IPS-15b (cell line): ENCODE measurements around the gene NT5C1B.
"Not testable (repeated sequence)": the region's sequence is repeated elsewhere in the genome, so short reads cannot be mapped to it uniquely, and the experiment has no call there.

ENCODE experiments used
- H3K27me3 ChIP-seq: one replicate; pipeline ENCODE4 v1.6.1; 2013; ENCODE audit warnings: low read length; ENCODE audit not compliant: control insufficient read depth, insufficient read depth
- H3K36me3 ChIP-seq: one replicate; pipeline ENCODE4 v1.6.1; 2013; ENCODE audit warnings: low read length; ENCODE audit not compliant: control insufficient read depth, insufficient read depth
- H3K4me1 ChIP-seq: one replicate; pipeline ENCODE4 v1.6.1; 2013; ENCODE audit warnings: mild to moderate bottlenecking, low read length; ENCODE audit not compliant: control insufficient read depth, insufficient read depth
- H3K4me3 ChIP-seq: one replicate; pipeline ENCODE4 v1.5.1; 2013; ENCODE audit warnings: low read depth, low read length
- H3K9ac ChIP-seq: one replicate; pipeline ENCODE4 v1.6.1; 2013; ENCODE audit warnings: low read depth, mild to moderate bottlenecking, low read length
- H3K9me3 ChIP-seq: one replicate; pipeline ENCODE4 v1.6.1; 2013; ENCODE audit warnings: mild to moderate bottlenecking, low read length; ENCODE audit not compliant: control insufficient read depth, insufficient read depth

Gene NT5C1B

GRCh38 chr2:18589354-18589753 is at the start of gene NT5C1B:
Gene NT5C1B, minus strand, starts transcription at chr2:18589569. Its CDS starts 101 bp downstream, at chr2:18589468.
- Histone ChIP-seq H3K9me3 (no peaks in the 10 kb centered on the region), H3K9ac (no peak within 1 kb of the TSS), H3K4me1 (no peaks in the 10 kb centered on the region), H3K27me3 (no peaks in the 10 kb centered on the region), H3K36me3 (no peaks in the 10 kb centered on the region), H3K4me3 (no peak within 1 kb of the TSS)

GRCh38 chr2:18637196-18637595 is 47.8 kb upstream of the NT5C1B start:
- no peaks in the 10 kb centered on the region for H3K4me1 ChIP-seq
- no peaks in the 10 kb centered on the region for H3K27me3 ChIP-seq
- H3K9ac ChIP-seq, result no peak overlapping the region
- H3K36me3 ChIP-seq, result no peaks in the 10 kb centered on the region
- no peak overlapping the region for H3K4me3 ChIP-seq
- no peaks in the 10 kb centered on the region for H3K9me3 ChIP-seq

- not testable (repeated sequence) for H3K9me3 ChIP-seq, H3K9ac ChIP-seq, H3K27me3 ChIP-seq, H3K4me3 ChIP-seq, H3K4me1 ChIP-seq, H3K36me3 ChIP-seq
Measured at GRCh38 chr2:18632699-18633098, 43.3 kb upstream of the NT5C1B start.

DNA sequence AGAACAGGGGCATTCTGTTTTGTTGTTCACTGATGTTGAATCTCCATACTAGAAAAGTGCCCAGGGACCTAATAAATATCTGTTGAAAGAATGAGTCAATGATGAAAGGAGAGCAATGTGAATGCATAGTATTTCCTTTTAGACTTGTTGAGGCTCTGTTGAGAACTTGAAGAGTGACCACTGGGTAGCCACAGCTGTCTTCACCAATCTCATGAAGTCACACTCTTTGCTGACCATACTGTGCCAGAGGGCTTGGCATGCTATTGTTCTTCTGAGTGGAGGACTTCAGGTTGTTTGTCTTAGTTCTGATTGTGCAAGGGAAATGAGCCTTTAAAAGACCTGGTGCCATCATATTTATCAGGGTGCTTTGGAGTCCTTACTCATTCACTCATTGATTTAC is 41.6 kb upstream of the NT5C1B start:
- H3K27me3 ChIP-seq, result no peaks in the 10 kb centered on the region
- no peak overlapping the region for H3K4me3 ChIP-seq
- H3K9ac ChIP-seq, result no peak overlapping the region
- H3K36me3 ChIP-seq, result no peaks in the 10 kb centered on the region
- no peaks in the 10 kb centered on the region for H3K4me1 ChIP-seq
- no peaks in the 10 kb centered on the region for H3K9me3 ChIP-seq

GRCh38 chr2:18630541-18630940 is 41.2 kb upstream of the NT5C1B start:
- Histone ChIP-seq H3K4me1 (no peaks in the 10 kb centered on the region), H3K36me3 (no peaks in the 10 kb centered on the region), H3K9ac (no peak overlapping the region), H3K27me3 (no peaks in the 10 kb centered on the region), H3K9me3 (no peaks in the 10 kb centered on the region), H3K4me3 (no peak overlapping the region)

- Histone ChIP-seq H3K9ac (no peak overlapping the region), H3K9me3 (no peaks in the 10 kb centered on the region), H3K4me3 (no peak overlapping the region), H3K36me3 (no peaks in the 10 kb centered on the region), H3K4me1 (no peaks in the 10 kb centered on the region), H3K27me3 (no peaks in the 10 kb centered on the region)
Measured at GRCh38 chr2:18630101-18630500, 40.7 kb upstream of the NT5C1B start.

DNA sequence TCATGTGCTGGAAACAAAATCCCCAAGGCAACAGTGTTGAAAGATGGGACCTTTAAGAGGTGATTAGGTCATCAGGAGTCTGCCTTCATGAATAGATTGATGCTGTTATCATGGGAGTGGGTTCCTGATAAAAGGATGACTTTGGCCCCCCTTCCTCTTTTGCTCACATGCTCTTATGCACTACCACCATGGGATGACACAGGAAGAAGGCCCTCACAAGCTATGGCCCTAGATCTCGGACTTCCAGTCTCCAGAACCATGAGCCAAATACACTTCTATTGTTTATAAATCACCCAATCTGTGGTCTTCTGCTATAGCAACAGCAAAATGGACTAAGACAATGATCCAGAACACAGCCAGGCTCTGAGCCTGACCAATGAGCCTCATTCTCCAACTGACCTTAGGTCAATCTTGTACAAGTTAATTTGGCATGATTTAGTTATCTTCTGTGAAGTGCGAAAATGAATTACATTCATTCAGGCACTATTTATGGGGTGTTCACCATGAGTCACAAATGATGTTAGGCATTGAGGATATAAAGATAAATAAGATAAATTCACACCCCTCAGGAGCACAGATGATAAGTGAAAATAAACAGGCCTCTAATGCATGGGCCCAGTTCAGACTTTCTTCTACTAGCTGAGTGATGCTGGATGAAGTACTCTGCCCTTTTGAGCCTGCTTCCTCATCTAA is 37.7 kb upstream of the NT5C1B start:
- Histone ChIP-seq H3K27me3 (no peaks in the 10 kb centered on the region), H3K9me3 (no peaks in the 10 kb centered on the region), H3K4me3 (no peak overlapping the region), H3K4me1 (no peaks in the 10 kb centered on the region), H3K36me3 (no peaks in the 10 kb centered on the region), H3K9ac (no peak overlapping the region)

DNA sequence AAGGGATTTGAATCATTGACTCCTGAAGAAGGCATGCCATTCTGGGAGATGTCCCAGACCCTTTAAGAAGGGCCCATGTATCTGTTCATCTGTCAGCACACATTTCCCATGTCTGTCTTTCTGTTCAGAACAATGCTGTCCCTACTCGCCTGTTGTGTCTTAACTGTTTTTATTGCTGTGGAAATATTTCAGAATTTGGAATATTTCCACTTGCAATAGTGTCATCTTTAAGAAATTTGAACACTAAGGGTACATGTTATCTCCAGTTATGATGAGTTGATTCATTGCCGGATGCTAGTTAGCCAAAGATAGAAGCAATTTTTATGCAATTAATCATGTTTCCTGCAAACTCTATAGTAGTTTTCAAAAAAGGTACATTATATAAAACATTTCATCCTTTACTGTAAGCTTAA is 36.9 kb upstream of the NT5C1B start:
- Histone ChIP-seq H3K27me3 (no peaks in the 10 kb centered on the region), H3K4me3 (no peak overlapping the region), H3K36me3 (no peaks in the 10 kb centered on the region), H3K4me1 (no peaks in the 10 kb centered on the region), H3K9ac (no peak overlapping the region), H3K9me3 (no peaks in the 10 kb centered on the region)

DNA sequence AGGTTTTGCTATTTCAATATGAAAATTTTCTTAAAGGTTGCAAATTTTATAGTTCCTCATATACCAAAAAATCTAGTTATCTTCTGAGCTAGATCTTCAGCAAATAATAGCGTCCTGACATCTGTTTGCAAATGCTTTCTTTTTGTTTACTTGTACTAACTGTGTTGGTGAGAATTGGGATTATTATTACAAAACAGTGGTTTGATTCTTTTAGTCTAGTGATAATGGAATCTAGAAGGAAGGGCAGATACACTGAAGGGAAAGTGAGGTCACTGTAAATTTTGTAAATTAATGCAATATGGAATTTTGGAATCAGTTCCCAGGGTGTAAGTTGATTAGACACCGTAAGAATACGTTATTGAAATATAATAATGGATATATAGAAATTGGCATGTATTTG is 36.2 kb upstream of the NT5C1B start:
- H3K9ac ChIP-seq, result no peak overlapping the region
- no peaks in the 10 kb centered on the region for H3K9me3 ChIP-seq
- H3K4me1 ChIP-seq, result no peaks in the 10 kb centered on the region
- no peaks in the 10 kb centered on the region for H3K27me3 ChIP-seq
- H3K36me3 ChIP-seq, result no peaks in the 10 kb centered on the region
- H3K4me3 ChIP-seq, result no peak overlapping the region

DNA sequence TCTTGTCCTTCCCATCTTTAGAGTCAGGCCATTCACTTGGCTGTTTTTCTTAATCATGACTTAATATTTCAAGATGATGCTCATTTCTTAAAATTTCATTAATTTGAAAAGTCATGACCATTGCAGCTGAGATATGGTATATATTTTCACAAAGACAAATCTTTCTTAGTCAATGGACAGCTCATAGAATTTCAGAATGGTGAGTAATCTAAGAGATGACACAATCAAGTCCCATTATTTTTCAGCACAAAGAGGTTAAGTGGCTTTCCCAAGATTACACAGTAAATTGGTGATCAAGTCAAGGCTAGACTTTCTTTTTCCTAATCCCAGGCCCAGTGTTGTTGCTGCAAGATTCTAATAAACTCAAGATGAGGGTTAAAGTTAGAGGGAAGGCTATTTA is 34.4 kb upstream of the NT5C1B start:
- Histone ChIP-seq H3K27me3 (no peaks in the 10 kb centered on the region), H3K9me3 (no peaks in the 10 kb centered on the region), H3K4me3 (no peak overlapping the region), H3K4me1 (no peaks in the 10 kb centered on the region), H3K9ac (no peak overlapping the region), H3K36me3 (no peaks in the 10 kb centered on the region)

- H3K4me1 ChIP-seq, result no peaks in the 10 kb centered on the region
- H3K4me3 ChIP-seq, result no peak overlapping the region
Measured at GRCh38 chr2:18620867-18621632, 31.7 kb upstream of the NT5C1B start.

DNA sequence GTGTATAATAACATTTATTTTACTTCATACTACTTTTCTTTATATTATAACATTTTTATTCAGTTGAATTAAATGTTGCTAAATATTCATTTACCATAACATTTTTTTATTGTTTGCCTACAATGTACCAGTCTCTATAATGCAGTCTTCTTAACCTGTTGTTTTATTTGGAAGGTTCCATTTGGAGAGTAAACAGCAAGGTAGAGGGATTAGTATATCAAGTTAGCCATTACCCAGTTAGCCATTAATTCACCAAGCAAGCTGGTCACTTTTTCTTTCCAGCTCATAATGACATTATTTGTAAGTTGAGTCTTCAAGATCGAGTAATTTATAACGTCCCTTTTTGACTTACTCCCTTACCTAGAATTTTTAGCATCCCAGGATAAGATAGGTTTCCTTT is 29.7 kb upstream of the NT5C1B start:
- no peak overlapping the region for H3K4me3 ChIP-seq
- no peak overlapping the region for H3K9ac ChIP-seq
- H3K36me3 ChIP-seq, result no peaks in the 10 kb centered on the region
- H3K4me1 ChIP-seq, result no peaks in the 10 kb centered on the region
- no peaks in the 10 kb centered on the region for H3K27me3 ChIP-seq
- H3K9me3 ChIP-seq, result no peaks in the 10 kb centered on the region

More at GRCh38 chr2:18620867-18621632, 31.7 kb upstream of the NT5C1B start:
- Histone ChIP-seq H3K9me3 (no peaks in the 10 kb centered on the region), H3K27me3 (no peaks in the 10 kb centered on the region), H3K36me3 (no peaks in the 10 kb centered on the region), H3K9ac (no peak overlapping the region)
